Mesenchymal stem cell (in vitro differentiated cells and primary cell): ENCODE measurements around the gene NDNF.

ENCODE experiments used
- DNase-seq: peaks from one replicate; pipeline ENCODE4 v3.0.0-alpha.2; 2013
- H2AFZ ChIP-seq: one replicate; pipeline ENCODE4 v1.6.1; 2013; ENCODE audit warnings: low read depth, mild to moderate bottlenecking, control low read depth, inconsistent platforms, low read length, moderate library complexity
- H2AK5ac ChIP-seq: 2 replicates; pipeline ENCODE4 v1.6.1; 2013; ENCODE audit warnings: low read length, moderate library complexity, mild to moderate bottlenecking, inconsistent platforms; ENCODE audit not compliant: severe bottlenecking
- H2BK120ac ChIP-seq: one replicate; pipeline ENCODE4 v1.6.1; 2013; ENCODE audit warnings: low read depth, mild to moderate bottlenecking, inconsistent platforms, low read length, moderate library complexity
- H2BK12ac ChIP-seq, 2 experiments: one replicate each; pipeline ENCODE4 v1.6.1; 2013; ENCODE audit warnings: inconsistent platforms in 2 of 2, low read length in 2 of 2, mild to moderate bottlenecking in 2 of 2, moderate library complexity in 2 of 2, control low read depth in 1 of 2
- H2BK15ac ChIP-seq: one replicate; pipeline ENCODE4 v1.6.1; 2013; ENCODE audit warnings: mild to moderate bottlenecking, low read depth, inconsistent platforms; ENCODE audit not compliant: poor library complexity, severe bottlenecking
- H2BK5ac ChIP-seq: 2 replicates; pipeline ENCODE4 v1.6.1; 2013; ENCODE audit warnings: low read depth, mild to moderate bottlenecking, low read length, control low read depth, inconsistent platforms; ENCODE audit not compliant: poor library complexity, severe bottlenecking
- H3K14ac ChIP-seq, 2 experiments: one replicate each; pipeline ENCODE4 v1.6.1; 2013; ENCODE audit warnings: inconsistent platforms in 2 of 2, low read length in 2 of 2, control low read depth in 1 of 2, mild to moderate bottlenecking in 1 of 2, moderate library complexity in 1 of 2
- H3K18ac ChIP-seq, 2 experiments: one replicate each; pipeline ENCODE4 v1.6.1; 2013; ENCODE audit warnings: inconsistent platforms in 2 of 2, low read length in 2 of 2, control low read depth in 1 of 2, low read depth in 1 of 2, mild to moderate bottlenecking in 1 of 2
- H3K23ac ChIP-seq, 2 experiments: one replicate each; pipeline ENCODE4 v1.6.1; 2013; ENCODE audit warnings: inconsistent platforms in 2 of 2, low read length in 2 of 2, mild to moderate bottlenecking in 2 of 2, moderate library complexity in 2 of 2, control low read depth in 1 of 2
- H3K27ac ChIP-seq: 2 replicates; pipeline ENCODE4 v1.5.1; 2013; ENCODE audit warnings: mild to moderate bottlenecking, moderate library complexity, low read length, control low read depth, inconsistent platforms; ENCODE audit not compliant: poor library complexity, severe bottlenecking
- H3K27me3 ChIP-seq, 2 experiments: 2 replicates each; pipeline versions ENCODE4 v1.6.1 to v1.7.0; 2013; ENCODE audit warnings: low read length in 2 of 2, mild to moderate bottlenecking in 2 of 2, moderate library complexity in 2 of 2, control low read depth in 1 of 2, inconsistent platforms in 1 of 2; ENCODE audit not compliant: control insufficient read depth in 1 of 2, insufficient read depth in 1 of 2
- H3K36me3 ChIP-seq, 2 experiments: 2 replicates each; pipeline versions ENCODE4 v1.6.1 to v1.7.0; 2013; ENCODE audit warnings: low read length in 2 of 2, control low read depth in 1 of 2, inconsistent platforms in 1 of 2, low read depth in 1 of 2, mild to moderate bottlenecking in 1 of 2; ENCODE audit not compliant: insufficient read depth in 2 of 2, control insufficient read depth in 1 of 2
- H3K4ac ChIP-seq, 2 experiments: one replicate each; pipeline ENCODE4 v1.6.1; 2013; ENCODE audit warnings: inconsistent platforms in 2 of 2, low read length in 2 of 2, mild to moderate bottlenecking in 2 of 2, moderate library complexity in 2 of 2, control low read depth in 1 of 2, low read depth in 1 of 2
- H3K4me1 ChIP-seq: 2 replicates; pipeline ENCODE4 v1.6.1; 2013; ENCODE audit warnings: low read depth, low read length, control low read depth; ENCODE audit not compliant: control insufficient read depth, insufficient read depth
- H3K4me2 ChIP-seq: 2 replicates; pipeline ENCODE4 v1.6.1; 2013; ENCODE audit warnings: low read length, mild to moderate bottlenecking, inconsistent platforms; ENCODE audit not compliant: poor library complexity, severe bottlenecking
- H3K4me3 ChIP-seq, 2 experiments: 2 replicates each; pipeline versions ENCODE4 v1.5.1 to v1.7.0; 2013; ENCODE audit warnings: low read length in 2 of 2, mild to moderate bottlenecking in 2 of 2, control low read depth in 1 of 2, low read depth in 1 of 2; ENCODE audit not compliant: insufficient read depth in 1 of 2
- H3K79me1 ChIP-seq: replicated peaks from 2 replicates; pipeline ENCODE4 v1.6.1; 2013; ENCODE audit warnings: mild to moderate bottlenecking, control low read depth, low read length, inconsistent platforms; ENCODE audit not compliant: poor library complexity, severe bottlenecking
- H3K9ac ChIP-seq: 2 replicates; pipeline ENCODE4 v1.7.0; 2013; ENCODE audit warnings: mild to moderate bottlenecking, low read length, moderate library complexity
- H3K9me3 ChIP-seq: 2 replicates; pipeline ENCODE4 v1.7.0; 2013; ENCODE audit warnings: mild to moderate bottlenecking, low read length; ENCODE audit not compliant: control insufficient read depth
- H4K8ac ChIP-seq: one replicate; pipeline ENCODE4 v1.6.1; 2013; ENCODE audit warnings: inconsistent platforms, mild to moderate bottlenecking, low read length, moderate library complexity
- H4K91ac ChIP-seq: one replicate; pipeline ENCODE4 v1.6.1; 2013; ENCODE audit warnings: mild to moderate bottlenecking, low read length, inconsistent platforms
- WGBS: methylation state at CpG from one replicate; pipeline ENCODE4 v1.1.7; 2013; ENCODE audit warnings: mixed read lengths; 5-methylcytosine and 5-hydroxymethylcytosine counted together

Gene NDNF

DNA sequence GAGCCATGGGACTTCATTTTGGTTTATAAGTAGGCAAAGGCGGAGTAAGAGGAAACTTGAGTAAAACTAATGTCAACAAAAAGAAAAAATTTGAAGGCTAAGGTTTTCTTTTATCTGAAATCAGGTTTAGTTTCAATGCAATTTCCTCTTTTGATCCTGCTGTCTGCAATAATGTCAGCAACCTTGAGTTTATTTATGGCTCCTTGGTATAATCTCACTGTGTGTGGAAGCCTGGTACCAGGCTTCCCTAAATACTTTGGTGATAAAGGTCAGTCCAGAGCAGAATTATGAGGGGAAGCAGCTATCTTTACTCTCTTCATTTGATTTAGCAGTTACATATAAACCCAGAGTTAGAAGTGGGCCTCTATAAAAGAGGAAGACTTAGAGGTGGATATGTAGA, 57.8 kb downstream of the NDNF start:
- Histone ChIP-seq H2AFZ (no peak overlapping the region), H3K79me1 (no peaks in the 10 kb centered on the region), H4K8ac (no peak overlapping the region), H3K4me3 (no peak overlapping the region), H3K27me3 (no peaks in the 10 kb centered on the region), H2BK15ac (no peak overlapping the region), H2BK12ac (no peak overlapping the region), H2BK5ac (no peak overlapping the region), H2BK120ac (no peak overlapping the region), H3K14ac (no peak overlapping the region), H3K18ac (no peak overlapping the region), H3K23ac (no peak overlapping the region), H3K36me3 (no peaks in the 10 kb centered on the region), H3K4me1 (no peaks in the 10 kb centered on the region), H3K9ac (no peak overlapping the region), H3K4me2 (no peak overlapping the region), H4K91ac (no peak overlapping the region), H3K4ac (no peak overlapping the region), H3K9me3 (no peaks in the 10 kb centered on the region), H3K27ac (no peak overlapping the region), H2AK5ac (no peak overlapping the region)
- DNase-seq = no peak
- 80% methylated on average over 1 of the region's 1 CpG for whole genome bisulfite sequencing

DNA sequence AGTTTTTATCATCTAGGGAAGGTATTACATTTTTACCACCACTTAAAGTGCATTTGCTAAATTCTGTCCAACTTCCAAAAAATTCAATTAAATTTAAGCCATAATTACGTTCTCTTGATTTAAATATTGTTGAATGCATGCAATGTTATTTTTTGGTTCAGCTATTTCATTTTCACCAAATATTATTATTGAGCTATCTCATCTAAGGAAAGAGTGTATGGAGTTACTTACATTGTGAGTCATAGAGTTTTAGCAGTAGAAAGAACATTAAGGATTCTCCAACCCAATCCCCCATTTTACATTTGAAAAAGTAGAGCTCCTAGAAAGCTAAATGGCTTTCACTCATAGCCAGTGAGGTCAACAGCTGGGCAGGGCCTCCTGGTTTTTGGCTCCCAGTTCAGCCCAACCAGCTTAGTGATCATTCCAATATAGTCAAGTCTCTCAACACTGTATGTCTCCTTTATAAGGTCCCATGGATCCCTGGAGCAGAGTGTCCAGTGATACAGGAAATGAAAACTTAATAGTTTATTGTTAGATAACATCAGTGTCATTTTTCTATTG, 60.5 kb downstream of the NDNF start:
- no peak overlapping the region for H3K4me3 ChIP-seq
- no peak overlapping the region for H3K14ac ChIP-seq
- no peak overlapping the region for H3K9ac ChIP-seq
- no peak overlapping the region for H2AFZ ChIP-seq
- H3K4ac ChIP-seq = no peak overlapping the region
- no peak overlapping the region for H4K91ac ChIP-seq
- H3K4me2 ChIP-seq = no peak overlapping the region
- H3K9me3 ChIP-seq = no peaks in the 10 kb centered on the region
- no peak overlapping the region for H3K18ac ChIP-seq
- H2BK120ac ChIP-seq = no peak overlapping the region
- H4K8ac ChIP-seq = no peak overlapping the region
- H3K27me3 ChIP-seq = no peaks in the 10 kb centered on the region
- H3K23ac ChIP-seq = no peak overlapping the region
- no peaks in the 10 kb centered on the region for H3K36me3 ChIP-seq
- no peak overlapping the region for H2BK12ac ChIP-seq
- no peak for DNase-seq
- H2BK5ac ChIP-seq = no peak overlapping the region
- H2AK5ac ChIP-seq = no peak overlapping the region
- WGBS = no CpG with 5 or more reads among the region's 1 CpG
- H3K4me1 ChIP-seq = no peaks in the 10 kb centered on the region
- H2BK15ac ChIP-seq = no peak overlapping the region
- H3K27ac ChIP-seq = no peak overlapping the region
- H3K79me1 ChIP-seq = no peaks in the 10 kb centered on the region

DNA sequence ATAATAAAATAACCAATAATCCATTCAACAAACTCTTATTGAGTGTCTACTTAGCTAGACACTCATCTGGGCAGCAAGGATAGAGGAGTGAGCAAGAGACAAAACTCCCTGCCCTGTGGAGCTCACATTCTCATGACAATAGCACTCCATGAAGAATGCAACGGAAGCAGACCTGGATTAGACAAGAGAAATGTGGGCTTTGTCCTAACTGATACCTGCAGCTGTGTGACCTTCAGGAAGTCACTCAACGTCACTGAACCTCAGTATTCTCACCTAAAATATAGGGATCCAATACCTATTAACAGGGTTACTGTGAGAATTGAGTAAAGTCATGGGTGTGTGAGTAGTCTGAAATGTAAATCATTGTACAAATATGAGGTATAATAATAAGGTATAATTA, 61.2 kb downstream of the NDNF start:
- no peaks in the 10 kb centered on the region for H3K9me3 ChIP-seq
- H3K27ac ChIP-seq = no peak overlapping the region
- WGBS = 100% methylated on average over 1 of the region's 2 CpGs
- no peak overlapping the region for H3K4me2 ChIP-seq
- H3K36me3 ChIP-seq = no peaks in the 10 kb centered on the region
- H3K27me3 ChIP-seq = no peaks in the 10 kb centered on the region
- no peak overlapping the region for H3K18ac ChIP-seq
- no peak overlapping the region for H2BK5ac ChIP-seq
- no peaks in the 10 kb centered on the region for H3K4me1 ChIP-seq
- H2BK120ac ChIP-seq = no peak overlapping the region
- H3K14ac ChIP-seq = no peak overlapping the region
- H4K91ac ChIP-seq = no peak overlapping the region
- no peak for DNase-seq
- no peak overlapping the region for H4K8ac ChIP-seq
- no peaks in the 10 kb centered on the region for H3K79me1 ChIP-seq
- no peak overlapping the region for H2BK12ac ChIP-seq
- H2BK15ac ChIP-seq = no peak overlapping the region
- no peak overlapping the region for H2AK5ac ChIP-seq
- H3K4ac ChIP-seq = no peak overlapping the region
- H3K23ac ChIP-seq = no peak overlapping the region
- H3K4me3 ChIP-seq = no peak overlapping the region
- no peak overlapping the region for H2AFZ ChIP-seq
- no peak overlapping the region for H3K9ac ChIP-seq

DNA sequence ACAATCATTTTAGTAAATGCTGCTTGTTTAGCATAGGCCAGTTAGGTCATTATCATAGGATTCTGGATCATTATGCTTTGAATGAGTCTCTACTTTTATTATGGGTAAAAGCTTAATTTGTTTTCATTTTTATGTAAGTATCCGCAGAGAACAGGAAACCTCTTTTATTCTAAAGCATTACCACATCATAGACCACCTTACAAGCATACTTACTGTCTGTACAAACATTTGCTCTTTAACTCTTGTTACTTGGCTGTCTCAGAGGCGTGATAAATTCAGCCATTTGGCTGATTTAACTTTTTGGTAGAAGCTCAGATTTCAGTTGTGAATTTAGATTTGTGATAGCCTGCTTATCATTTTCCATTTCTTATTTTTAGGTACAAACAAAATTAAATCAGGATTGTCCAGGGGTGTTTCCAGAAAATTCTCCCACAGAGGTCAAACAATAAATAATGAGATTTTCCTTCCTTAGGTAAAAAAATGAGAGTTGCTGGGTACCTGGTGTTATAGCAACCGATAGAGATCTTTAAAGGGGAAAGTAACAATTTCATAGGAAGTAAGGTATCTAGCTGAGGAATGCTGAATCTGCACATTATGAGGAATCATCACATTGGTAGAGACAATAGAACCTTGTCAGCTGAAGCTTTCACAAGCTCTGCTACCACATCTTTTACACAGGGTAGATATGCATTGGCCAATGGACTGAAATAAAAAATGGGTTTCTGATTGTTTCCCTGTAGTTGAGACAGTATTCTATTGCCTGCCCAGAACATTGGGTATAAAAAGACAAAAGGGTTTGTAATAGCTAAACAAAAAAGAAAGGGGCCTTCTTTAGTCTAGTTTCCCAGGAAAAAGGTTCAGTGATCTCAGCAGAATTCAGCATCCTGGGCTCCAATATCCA, 62.5 kb downstream of the NDNF start:
- no peak overlapping the region for H3K4me2 ChIP-seq
- H4K91ac ChIP-seq = no peak overlapping the region
- H3K4me1 ChIP-seq = no peaks in the 10 kb centered on the region
- H3K36me3 ChIP-seq = no peaks in the 10 kb centered on the region
- no peak overlapping the region for H3K14ac ChIP-seq
- no peak overlapping the region for H3K9ac ChIP-seq
- no peak for DNase-seq
- no peak overlapping the region for H2BK12ac ChIP-seq
- H2BK120ac ChIP-seq = no peak overlapping the region
- H2BK15ac ChIP-seq = no peak overlapping the region
- H3K79me1 ChIP-seq = no peaks in the 10 kb centered on the region
- no peaks in the 10 kb centered on the region for H3K27me3 ChIP-seq
- H3K18ac ChIP-seq = no peak overlapping the region
- H3K23ac ChIP-seq = no peak overlapping the region
- 89% methylated on average over 1 of the region's 3 CpGs for WGBS
- H2AK5ac ChIP-seq = no peak overlapping the region
- H3K4me3 ChIP-seq = no peak overlapping the region
- H3K9me3 ChIP-seq = no peaks in the 10 kb centered on the region
- H2AFZ ChIP-seq = no peak overlapping the region
- no peak overlapping the region for H3K27ac ChIP-seq
- H2BK5ac ChIP-seq = no peak overlapping the region
- no peak overlapping the region for H3K4ac ChIP-seq
- no peak overlapping the region for H4K8ac ChIP-seq
